Anterior cingulate cortex (tissue), 58 donors: ENCODE measurements around the gene SLC38A6.

Experiments
- DNase-seq, 58 donors: peaks; one replicate each; lab custom pipeline; 2025; lab: John Stamatoyannopoulos, UW

Gene SLC38A6

GRCh38 chr14:60975551-60975950 is 5.5 kb upstream of the SLC38A6 start:
- no peak for DNase-seq

DNA sequence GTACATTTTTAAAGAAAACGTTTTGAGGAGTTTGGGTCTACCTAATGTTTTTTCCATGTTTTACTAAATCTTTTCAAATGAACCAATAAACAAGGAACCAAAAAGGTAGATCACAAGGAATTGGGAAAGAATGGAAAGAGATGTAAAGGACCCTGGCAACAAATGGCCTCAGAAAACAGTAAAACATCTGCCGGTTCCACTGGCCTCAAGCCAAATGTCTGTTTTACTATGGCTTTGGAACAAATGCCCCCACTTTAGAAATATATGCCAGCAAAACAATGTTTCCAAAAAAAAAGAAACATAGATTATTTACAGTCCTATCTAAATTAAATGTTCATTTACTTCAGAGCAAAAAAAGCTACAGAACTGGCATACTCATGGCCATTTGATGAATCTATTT is 3.2 kb upstream of the SLC38A6 start:
- DNase-seq, result no peak

DNA sequence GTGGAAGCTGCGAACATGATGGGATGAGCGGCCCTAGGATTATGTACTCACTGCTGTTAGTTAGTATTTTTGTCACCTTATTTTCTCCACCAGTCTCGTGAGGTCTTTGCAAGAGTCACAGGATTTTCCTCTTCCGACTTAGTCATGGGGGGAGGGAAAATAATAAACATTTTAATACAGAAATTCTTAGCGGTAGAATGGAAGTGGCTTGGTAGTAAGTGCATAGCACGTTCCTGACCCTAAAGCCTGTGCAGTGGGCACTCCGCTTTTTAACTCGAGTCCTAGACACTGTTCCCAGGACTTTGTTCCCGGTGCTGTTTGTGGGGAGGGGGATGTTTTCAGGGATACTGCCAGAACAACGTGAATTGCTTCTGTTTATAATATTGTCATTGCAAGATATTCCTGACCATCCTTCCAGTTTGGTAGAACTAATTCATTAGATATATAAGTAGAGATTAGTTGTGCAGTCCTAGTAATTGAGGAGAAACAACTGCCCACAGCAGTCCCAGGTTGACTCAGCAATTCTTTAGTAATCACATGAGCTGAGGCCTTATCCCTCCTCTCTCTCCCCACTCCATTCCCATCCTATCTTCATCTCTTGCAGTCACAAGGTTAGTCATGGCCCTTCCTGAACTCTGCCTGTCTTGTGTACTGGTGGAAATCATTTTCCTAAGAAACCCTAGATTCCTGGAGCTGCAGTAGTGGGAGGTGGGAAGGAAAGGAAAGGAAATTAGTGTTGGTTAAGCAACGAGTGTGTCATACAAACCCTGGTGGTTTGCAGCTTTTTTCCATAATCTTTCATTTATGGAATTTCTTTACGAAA is 799 bp downstream of the SLC38A6 start:
- DNase-seq, result peak in 5 of 58 donors; percentile 2 to 26 (median 5)

DNA sequence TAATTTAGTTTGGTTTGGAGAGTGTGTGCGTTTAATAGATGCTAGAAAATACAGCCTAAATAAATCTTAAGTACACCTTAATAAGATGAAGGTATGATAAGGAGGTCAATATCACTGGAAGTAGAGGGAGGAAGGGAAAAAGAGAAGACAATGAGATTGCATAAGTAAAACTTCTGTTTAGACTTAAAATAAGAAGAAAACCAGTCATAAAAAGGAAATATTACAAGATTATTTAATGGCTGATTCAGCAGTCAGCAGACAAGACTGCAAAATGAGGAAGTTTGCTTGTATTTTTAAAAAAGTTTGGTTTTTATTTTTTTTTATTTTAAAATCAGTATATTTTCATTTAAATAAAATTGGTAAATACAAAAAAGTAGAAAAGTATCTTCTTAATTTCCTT is 3.2 kb downstream of the SLC38A6 start:
- DNase-seq, result no peak

DNA sequence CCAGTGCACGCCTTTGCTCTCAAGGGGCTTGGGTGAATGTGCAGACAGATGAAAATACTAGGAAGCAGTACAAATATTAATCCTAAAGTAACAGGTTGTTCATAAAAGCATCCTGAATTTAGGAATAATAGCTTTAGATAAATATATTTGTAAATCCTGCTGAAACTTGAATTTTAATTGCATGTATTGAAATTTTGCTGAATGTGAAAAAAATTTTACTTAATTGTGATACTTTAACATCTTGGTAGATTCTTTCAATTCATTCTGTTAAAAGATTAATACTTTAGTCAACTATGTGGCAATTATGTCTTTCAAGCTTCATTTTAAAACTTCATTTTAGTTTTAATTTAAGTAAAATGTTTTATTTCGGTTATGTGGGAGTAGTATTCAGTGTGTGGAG is 5.5 kb downstream of the SLC38A6 start:
- DNase-seq, result no peak

GRCh38 chr14:60989599-60989998 is 8.6 kb downstream of the SLC38A6 start:
- no peak for DNase-seq

DNA sequence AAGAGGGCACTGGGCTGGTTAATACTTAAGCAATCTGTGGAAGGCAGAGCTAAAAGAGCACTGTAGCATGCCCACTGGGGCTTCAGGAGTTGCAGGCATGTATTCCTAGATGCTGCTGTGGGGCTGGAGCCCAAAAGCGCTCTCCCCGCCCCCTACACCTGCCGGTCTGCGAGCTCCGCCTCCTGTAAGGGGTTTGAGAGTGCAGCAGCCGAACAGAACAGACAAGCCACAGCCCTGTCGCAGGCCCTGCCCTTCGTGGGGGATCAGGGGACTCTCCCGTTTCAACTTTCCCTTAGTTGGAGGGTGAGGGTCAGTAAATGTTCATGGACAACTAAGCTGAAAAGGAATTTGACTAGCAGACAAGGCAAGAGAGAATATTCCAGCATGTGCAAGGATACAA is 17.6 kb downstream of the SLC38A6 start:
- no peak for DNase-seq

- DNase-seq, result no peak
These were observed 18.5 kb downstream of the SLC38A6 start for GRCh38 chr14:60999536-60999935.

- no peak for DNase-seq
These were observed 22.5 kb downstream of the SLC38A6 start for GRCh38 chr14:61003571-61003970.

DNA sequence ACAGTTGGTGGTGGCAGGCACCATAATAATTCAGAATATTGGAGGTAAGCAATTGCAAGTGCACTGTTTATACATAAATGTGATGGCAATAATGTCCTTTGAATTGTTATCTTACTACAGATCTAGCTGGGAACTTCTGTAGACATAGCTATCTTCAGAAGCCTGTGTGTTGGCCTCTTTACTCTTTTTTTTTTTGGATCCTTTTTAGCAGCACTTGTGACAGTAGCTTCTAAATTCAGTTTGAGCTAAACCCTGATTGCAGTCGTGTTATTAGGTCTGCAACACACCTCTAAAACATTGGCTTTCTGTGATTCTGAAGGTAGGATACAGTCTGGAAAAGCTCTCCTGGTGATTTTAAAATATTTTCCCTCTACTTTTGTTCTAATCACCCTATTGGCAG is 38.5 kb downstream of the SLC38A6 start:
- no peak for DNase-seq

- peak in 44 of 58 donors; percentile 0 to 68 (median 8) for DNase-seq
These were observed 44.5 kb downstream of the SLC38A6 start for GRCh38 chr14:61025251-61026223.

- no peak for DNase-seq
These were observed 45.5 kb downstream of the SLC38A6 start for GRCh38 chr14:61026526-61026925.

- DNase-seq, result no peak
These were observed 50.0 kb downstream of the SLC38A6 start for GRCh38 chr14:61031026-61031425.

DNA sequence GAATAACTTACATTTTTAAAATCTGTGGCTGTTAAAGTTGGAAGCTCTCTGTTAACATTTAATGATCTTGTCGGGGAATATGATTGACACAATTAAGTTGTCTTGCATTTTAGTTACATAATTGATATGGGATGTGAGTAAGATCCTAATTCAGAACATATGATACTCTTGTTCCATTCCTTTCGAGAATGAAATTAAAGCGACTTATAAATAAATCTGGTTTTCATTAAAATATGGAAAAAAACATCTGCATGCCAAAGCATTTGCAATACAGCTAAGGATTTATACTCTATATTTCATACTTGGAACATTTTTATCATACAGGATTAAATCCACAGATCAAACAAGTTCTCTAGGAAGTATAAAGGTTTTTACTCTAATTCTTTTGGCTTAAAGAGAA is 52.0 kb downstream of the SLC38A6 start:
- DNase-seq, result no peak

- DNase-seq, result no peak
These were observed 52.8 kb downstream of the SLC38A6 start for GRCh38 chr14:61033855-61034254.

GRCh38 chr14:61034416-61035120 is 53.5 kb downstream of the SLC38A6 start:
- DNase-seq, result peak in 1 of 58 donors; percentile 1

GRCh38 chr14:61037215-61037614 is 56.2 kb downstream of the SLC38A6 start:
- DNase-seq, result no peak

DNA sequence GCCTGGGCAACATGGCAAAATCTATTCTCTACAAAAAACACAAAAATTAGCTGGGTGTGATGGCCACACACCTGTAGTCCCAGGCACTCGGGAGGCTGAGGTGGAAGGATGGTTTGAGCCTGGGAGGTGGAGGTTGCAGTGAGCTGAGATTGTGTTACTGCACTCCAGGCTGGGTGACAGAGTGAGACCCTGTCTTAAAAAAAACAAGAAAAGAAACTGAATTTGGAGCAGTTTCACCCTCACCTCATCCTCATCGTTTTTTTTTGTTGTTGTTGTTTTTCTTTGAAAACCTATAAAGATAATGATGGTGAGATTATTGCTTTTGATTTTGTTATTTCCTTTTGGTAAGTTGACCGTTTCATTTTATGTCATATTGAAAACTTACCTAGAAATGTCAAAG is 60.7 kb downstream of the SLC38A6 start:
- DNase-seq, result no peak

DNA sequence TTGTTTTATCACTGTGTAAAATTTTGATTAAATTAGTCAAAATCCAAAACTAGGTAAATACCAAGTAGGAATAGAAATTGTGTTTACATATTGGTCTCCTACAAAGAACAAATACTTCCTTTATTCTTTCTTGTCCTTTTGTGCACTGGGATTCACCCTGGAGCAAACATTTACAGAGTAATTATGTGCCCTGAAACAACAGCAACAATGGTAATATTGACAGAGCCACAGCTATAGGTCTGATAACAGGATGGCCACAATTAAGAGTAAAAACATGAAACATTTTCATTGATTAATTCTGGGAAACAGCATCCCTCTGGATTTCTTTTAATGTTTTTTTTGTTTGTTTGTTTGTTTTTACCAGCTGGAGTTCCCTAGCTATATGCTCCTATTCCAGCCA is 61.2 kb downstream of the SLC38A6 start:
- no peak for DNase-seq

DNA sequence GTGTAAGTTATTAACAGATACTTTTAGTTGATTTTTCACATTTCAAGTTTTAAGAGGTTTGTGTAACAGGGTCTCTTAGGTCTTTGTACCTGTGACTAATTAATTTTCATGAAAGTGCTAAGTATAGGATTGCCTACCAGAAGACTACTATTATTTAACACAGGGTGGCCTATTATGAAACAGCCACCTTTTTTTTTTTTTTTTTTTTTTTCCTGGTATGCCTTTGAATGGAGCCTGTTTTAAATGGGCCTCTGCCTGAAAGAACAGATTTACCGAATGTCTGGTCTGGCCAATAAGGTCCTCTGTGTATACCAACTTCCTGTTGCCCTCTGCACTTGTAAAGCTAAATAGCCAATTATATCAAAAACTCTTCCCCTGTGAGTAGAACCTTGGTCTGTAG is 62.5 kb downstream of the SLC38A6 start:
- DNase-seq, result no peak

- no peak for DNase-seq
These were observed 66.0 kb downstream of the SLC38A6 start for GRCh38 chr14:61047021-61047420.
